A549 (cell line): ENCODE measurements around the gene CELSR1. TPM values are rescaled to one million over a fixed set of nuclear protein-coding genes. Genes with fewer than 3 reads are reported as not detected.

ENCODE experiments used
- ATAC-seq, 2 experiments: fragments of 200-7000 bp in 1 of 2; fragments of >200 bp in 1 of 2; cut with Nextera tagmentation in 1 of 2; cut with Tn5 transposase in 1 of 2; 3 replicates each; pipeline versions ENCODE4 v1.8.0 to v1.9.1; 2018 to 2020; ENCODE audit warnings: mild to moderate bottlenecking in 1 of 2, moderate library complexity in 1 of 2
- CTCF ChIA-PET: fragments of 300-600 bp; sonication (Branson Sonifier 250); formaldehyde crosslinking; extraction: SDS; loops from one replicate; lab custom pipeline; 2021; ENCODE audit warnings: antibody characterized with exemption, inconsistent platforms; lab: Yijun Ruan, JAX
- POLR2A ChIA-PET: fragments of 350-600 bp; formaldehyde crosslinking; extraction: SDS; loops from one replicate; lab custom pipeline; 2021; ENCODE audit warnings: antibody characterized with exemption, inconsistent platforms; lab: Yijun Ruan, JAX
- DNase-seq, 2 experiments: peaks; one replicate each; pipeline versions ENCODE4 v3.0.0 to v3.0.0-alpha.2; 2011 to 2016; ENCODE audit warnings: low read depth in 1 of 2, low spot score in 1 of 2
- FAIRE-seq: peaks from 2 replicates; lab custom pipeline; 2011; peaks lifted over from hg19 to GRCh38; lab: Jason Lieb, UNC
- H3K27ac ChIP-seq, 2 experiments: fragments of >200 bp; sonication (Bioruptor Twin); formaldehyde crosslinking; 3 replicates each; pipeline ENCODE4 v1.5.1; 2016 to 2017
- H3K4me1 ChIP-seq: fragments of >200 bp; sonication (Bioruptor Twin); formaldehyde crosslinking; 3 replicates; pipeline ENCODE4 v1.6.1; 2016
- H3K4me2 ChIP-seq: fragments of >200 bp; sonication (Bioruptor Twin); formaldehyde crosslinking; 3 replicates; pipeline ENCODE4 v1.6.1; 2016
- H3K4me3 ChIP-seq: fragments of >200 bp; sonication (Bioruptor Twin); formaldehyde crosslinking; 3 replicates; pipeline ENCODE4 v1.5.1; 2016
- H3K9me3 ChIP-seq: fragments of >200 bp; sonication (Bioruptor Twin); formaldehyde crosslinking; 3 replicates; pipeline ENCODE4 v1.6.1; 2016
- CBX2 ChIP-seq: fragments of 200-600 bp; sonication (generic); IDR thresholded peaks from 2 replicates; pipeline ENCODE4 v1.6.1; 2016; ENCODE audit warnings: low read depth, mild to moderate bottlenecking, borderline replicate concordance
- CEBPB ChIP-seq, 2 experiments: fragments of >200 bp in 1 of 2; sonication (Bioruptor Twin) in 1 of 2; formaldehyde crosslinking in 1 of 2; IDR thresholded peaks; 2 replicates each; pipeline ENCODE4 v1.6.1; 2012 to 2016
- CHD2 ChIP-seq: fragments of 150-350 bp; IDR thresholded peaks from 2 replicates; pipeline ENCODE4 v1.6.1; 2014; ENCODE audit warnings: low read length; ENCODE audit not compliant: partially characterized antibody
- EHF ChIP-seq: fragments of 250-450 bp; sonication (Bioruptor Pico); IDR thresholded peaks from 2 replicates; pipeline ENCODE4 v1.5.0; 2020; ENCODE audit warnings: mild to moderate bottlenecking
- EHMT2 ChIP-seq: fragments of 200-600 bp; sonication (generic); IDR thresholded peaks from 2 replicates; pipeline ENCODE4 v1.6.1; 2016; ENCODE audit warnings: antibody characterized with exemption, low read depth, mild to moderate bottlenecking, moderate library complexity
- EP300 ChIP-seq, 2 experiments: fragments of >200 bp; sonication (Bioruptor Twin); formaldehyde crosslinking; IDR thresholded peaks; 2 replicates in 1 of 2; 3 replicates in 1 of 2; pipeline ENCODE4 v1.6.1; 2016 to 2017
- ESRRA ChIP-seq: fragments of 150-350 bp; IDR thresholded peaks from 2 replicates; pipeline ENCODE4 v1.6.1; 2014; ENCODE audit warnings: mild to moderate bottlenecking, low read length, borderline replicate concordance
- FOSL2 ChIP-seq, 2 experiments: fragments of 450-650 bp in 1 of 2; fragments of >200 bp in 1 of 2; sonication (Bioruptor Twin) in 1 of 2; formaldehyde crosslinking; IDR thresholded peaks; 2 replicates each; pipeline versions ENCODE4 v1.5.0 to v1.6.1; 2016 to 2020; ENCODE audit warnings: mild to moderate bottlenecking in 1 of 2, moderate library complexity in 1 of 2
- HOXA7 ChIP-seq: fragments of 250-450 bp; sonication (Bioruptor Pico); IDR thresholded peaks from 2 replicates; pipeline ENCODE4 v1.5.0; 2020; ENCODE audit warnings: mild to moderate bottlenecking, moderate library complexity
- KDM5A ChIP-seq: fragments of 200-600 bp; sonication (generic); IDR thresholded peaks from 2 replicates; pipeline ENCODE4 v1.6.1; 2016; ENCODE audit warnings: antibody characterized with exemption, mild to moderate bottlenecking
- MAFK ChIP-seq: fragments of 450-650 bp; IDR thresholded peaks from 2 replicates; pipeline ENCODE4 v1.6.1; 2014; ENCODE audit not compliant: partially characterized antibody
- MAZ ChIP-seq: fragments of 150-350 bp; IDR thresholded peaks from 2 replicates; pipeline ENCODE4 v1.6.1; 2014; ENCODE audit warnings: antibody characterized with exemption, low read depth, low read length, borderline replicate concordance
- MYC ChIP-seq: IDR thresholded peaks from 2 replicates; pipeline ENCODE4 v1.6.1; 2012; ENCODE audit warnings: mild to moderate bottlenecking, inconsistent platforms, low read length, improper control_type of control experiment, borderline replicate concordance
- NPAS2 ChIP-seq: fragments of 250-450 bp; sonication (Bioruptor Pico); IDR thresholded peaks from 2 replicates; pipeline ENCODE4 v1.8.0; 2022; ENCODE audit warnings: mild to moderate bottlenecking, moderate library complexity, borderline replicate concordance
- PHF8 ChIP-seq: fragments of 200-600 bp; sonication (generic); IDR thresholded peaks from 2 replicates; pipeline ENCODE4 v1.6.1; 2016; ENCODE audit warnings: low read depth, mild to moderate bottlenecking, antibody characterized with exemption, moderate library complexity, borderline replicate concordance
- RARB ChIP-seq: fragments of 250-450 bp; sonication (Bioruptor Pico); IDR thresholded peaks from 2 replicates; pipeline ENCODE4 v1.8.0; 2021; ENCODE audit warnings: mild to moderate bottlenecking, moderate library complexity
- REST ChIP-seq: fragments of 200-600 bp; sonication (generic); IDR thresholded peaks from 2 replicates; pipeline ENCODE4 v1.6.1; 2016; ENCODE audit warnings: antibody characterized with exemption, mild to moderate bottlenecking, moderate library complexity
- RNF2 ChIP-seq: fragments of 200-600 bp; sonication (generic); IDR thresholded peaks from 2 replicates; pipeline ENCODE4 v1.6.1; 2016; ENCODE audit warnings: low read depth, mild to moderate bottlenecking, antibody characterized with exemption, moderate library complexity, borderline replicate concordance
- SMC3 ChIP-seq: fragments of >200 bp; sonication (Bioruptor Twin); formaldehyde crosslinking; IDR thresholded peaks from 3 replicates; pipeline ENCODE4 v1.6.1; 2018; ENCODE audit warnings: inconsistent platforms
- SREBF2 ChIP-seq: fragments of 450-650 bp; IDR thresholded peaks from 2 replicates; pipeline ENCODE4 v1.6.1; 2014; ENCODE audit warnings: mild to moderate bottlenecking, moderate library complexity
- TP53 ChIP-seq: fragments of 250-450 bp; sonication (Bioruptor Pico); IDR thresholded peaks from 2 replicates; pipeline ENCODE4 v1.5.0; 2021; ENCODE audit warnings: mild to moderate bottlenecking, moderate library complexity
- ZC3H11A ChIP-seq: fragments of 450-650 bp; IDR thresholded peaks from 2 replicates; pipeline ENCODE4 v1.6.1; 2014; ENCODE audit warnings: antibody characterized with exemption, mild to moderate bottlenecking
- ZFP36 ChIP-seq: fragments of 450-650 bp; IDR thresholded peaks from 2 replicates; pipeline ENCODE4 v1.6.1; 2014; ENCODE audit warnings: borderline replicate concordance; ENCODE audit not compliant: partially characterized antibody
- ZSCAN20 ChIP-seq: fragments of 250-450 bp; sonication (Bioruptor Pico); IDR thresholded peaks from 2 replicates; pipeline ENCODE4 v1.8.0; 2022; ENCODE audit warnings: mild to moderate bottlenecking, moderate library complexity
- WGBS: methylation state at CpG from one replicate; pipeline ENCODE4 v1.1.6; 2017; ENCODE audit errors: missing lambda C conversion rate; 5-methylcytosine and 5-hydroxymethylcytosine counted together
- polyA plus RNA-seq, 4 experiments: library from polyadenylated mRNA; depleted of rRNA in 3 of 4; stranded (reverse); fragments of >200 nt; fragmentation: RNase III in 1 of 4; extraction: RNeasy Plus Mini Kit Qiagen cat#74134 plus additional on column Dnase treatment in 1 of 4; gene quantifications; 2 replicates in 3 of 4; 3 replicates in 1 of 4; pipeline ENCODE4 v1.2.3, GENCODE V29; 2011 to 2017
- TF ChIP-seq, protein P1 (sequence below): fragments of >200 bp; sonication (Bioruptor Twin); formaldehyde crosslinking; IDR thresholded peaks from 3 replicates; pipeline ENCODE4 v1.5.1; 2016
- TF ChIP-seq, protein P2 (sequence below): fragments of 150-350 bp; IDR thresholded peaks from 2 replicates; pipeline ENCODE4 v1.6.1; 2014; ENCODE audit warnings: low read depth, mild to moderate bottlenecking, low read length

CELSR1 gene
- polyA plus RNA-seq, 2 of the 4 experiments (the other 2 are of a cell fraction) = 15.3 to 31.8 TPM

- CTCF ChIA-PET = interaction anchor here (0.7 kb wide), 1 partner anchor 123 kb away, joined by 3 read pairs; no protein-coding TSS in a partner anchor
- no peak overlapping the region for H3K4me3 ChIP-seq
- FAIRE-seq = no peak
- H3K27ac ChIP-seq = no peak overlapping the region
- H3K9me3 ChIP-seq = no peaks in the 10 kb centered on the region
- TF ChIP-seq ZFP36 (no peak), NPAS2 (CRISPR knock-in tag) (no peak), CHD2 (no peak), MAZ (no peak), EHF (CRISPR knock-in tag) (no peak), RNF2 (no peak), MYC (no peak), KDM5A (no peak), EP300 (IDR thresholded peaks at IDR 0.05) (no peak), HOXA7 (no peak), PHF8 (no peak), CBX2 (no peak), SREBF2 (no peak), TP53 (CRISPR knock-in tag) (no peak), FOSL2 (IDR thresholded peaks at IDR 0.05) (no peak), FOSL2 (CRISPR knock-in tag; IDR thresholded peaks at IDR 0.05) (no peak), REST (no peak), ZC3H11A (no peak), MAFK (no peak), SMC3 (no peak)
- TF ChIP-seq, protein P1, sequence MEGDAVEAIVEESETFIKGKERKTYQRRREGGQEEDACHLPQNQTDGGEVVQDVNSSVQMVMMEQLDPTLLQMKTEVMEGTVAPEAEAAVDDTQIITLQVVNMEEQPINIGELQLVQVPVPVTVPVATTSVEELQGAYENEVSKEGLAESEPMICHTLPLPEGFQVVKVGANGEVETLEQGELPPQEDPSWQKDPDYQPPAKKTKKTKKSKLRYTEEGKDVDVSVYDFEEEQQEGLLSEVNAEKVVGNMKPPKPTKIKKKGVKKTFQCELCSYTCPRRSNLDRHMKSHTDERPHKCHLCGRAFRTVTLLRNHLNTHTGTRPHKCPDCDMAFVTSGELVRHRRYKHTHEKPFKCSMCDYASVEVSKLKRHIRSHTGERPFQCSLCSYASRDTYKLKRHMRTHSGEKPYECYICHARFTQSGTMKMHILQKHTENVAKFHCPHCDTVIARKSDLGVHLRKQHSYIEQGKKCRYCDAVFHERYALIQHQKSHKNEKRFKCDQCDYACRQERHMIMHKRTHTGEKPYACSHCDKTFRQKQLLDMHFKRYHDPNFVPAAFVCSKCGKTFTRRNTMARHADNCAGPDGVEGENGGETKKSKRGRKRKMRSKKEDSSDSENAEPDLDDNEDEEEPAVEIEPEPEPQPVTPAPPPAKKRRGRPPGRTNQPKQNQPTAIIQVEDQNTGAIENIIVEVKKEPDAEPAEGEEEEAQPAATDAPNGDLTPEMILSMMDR = no peak
- no peaks in the 10 kb centered on the region for H3K4me1 ChIP-seq
- DNase-seq = no peak
- 88% methylated on average over 10 of the region's 11 CpGs for WGBS
- POLR2A ChIA-PET = no interaction called here
- ATAC-seq = no peak
- no peak overlapping the region for H3K4me2 ChIP-seq
Observed at GRCh38 chr22:46418827-46419226, 118.6 kb downstream of the CELSR1 start.

DNA sequence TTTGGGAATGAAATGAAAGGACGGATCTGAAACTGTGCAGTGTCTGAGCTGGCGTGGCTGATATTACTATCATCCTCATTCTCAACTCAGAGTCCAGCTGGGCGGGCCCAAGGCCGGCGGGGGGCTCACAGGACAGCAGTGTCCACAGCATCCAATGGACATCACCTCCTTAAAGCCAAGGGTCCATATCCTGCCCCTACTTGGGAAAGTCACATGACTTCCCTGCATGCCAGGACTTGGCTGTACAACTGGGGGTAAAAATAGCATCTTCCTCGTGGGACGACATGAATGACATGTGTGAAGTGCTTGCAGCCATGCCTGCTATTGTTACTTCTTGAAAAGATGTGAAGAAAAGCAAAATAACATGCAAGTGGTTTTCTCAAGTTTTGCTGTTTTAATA, 119.7 kb downstream of the CELSR1 start:
- Histone ChIP-seq H3K4me1 (no peaks in the 10 kb centered on the region), H3K9me3 (no peaks in the 10 kb centered on the region), H3K27ac (no peak overlapping the region), H3K4me2 (no peak overlapping the region), H3K4me3 (no peak overlapping the region)
- ATAC-seq (no peak), FAIRE-seq (no peak), DNase-seq (no peak)
- 95% methylated on average over 7 of the region's 7 CpGs for WGBS
- ChIA-PET POLR2A (no interaction called here), CTCF (interaction anchor here (1.1 kb wide), 1 partner anchor 50 kb away, joined by 5 read pairs; no protein-coding TSS in a partner anchor)
- TF ChIP-seq, protein P2, sequence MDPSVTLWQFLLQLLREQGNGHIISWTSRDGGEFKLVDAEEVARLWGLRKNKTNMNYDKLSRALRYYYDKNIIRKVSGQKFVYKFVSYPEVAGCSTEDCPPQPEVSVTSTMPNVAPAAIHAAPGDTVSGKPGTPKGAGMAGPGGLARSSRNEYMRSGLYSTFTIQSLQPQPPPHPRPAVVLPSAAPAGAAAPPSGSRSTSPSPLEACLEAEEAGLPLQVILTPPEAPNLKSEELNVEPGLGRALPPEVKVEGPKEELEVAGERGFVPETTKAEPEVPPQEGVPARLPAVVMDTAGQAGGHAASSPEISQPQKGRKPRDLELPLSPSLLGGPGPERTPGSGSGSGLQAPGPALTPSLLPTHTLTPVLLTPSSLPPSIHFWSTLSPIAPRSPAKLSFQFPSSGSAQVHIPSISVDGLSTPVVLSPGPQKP = no peak
- TF ChIP-seq ESRRA (no peak), NPAS2 (CRISPR knock-in tag) (no peak), ZC3H11A (no peak), KDM5A (no peak), CEBPB (IDR thresholded peaks at IDR 0.05) (no peak), RARB (CRISPR knock-in tag) (no peak), EHMT2 (no peak), ZSCAN20 (no peak)
